HepG2 (cell line): ENCODE measurements around the gene MLLT11. TPM values are rescaled to one million over a fixed set of nuclear protein-coding genes. Genes with fewer than 3 reads are reported as not detected.
A peak's percentile ranks its signal among the peaks of the same experiment; 100 is the strongest.

Experiments
- ATAD3A ChIP-seq: sonication (generic); formaldehyde crosslinking; IDR thresholded peaks from 2 replicates; pipeline ENCODE4 v1.4.0; 2020; ENCODE audit warnings: missing genetic modification reagents
- BCLAF1 ChIP-seq: fragments of 450-650 bp; IDR thresholded peaks from 2 replicates; pipeline ENCODE4 v1.6.1; 2017; ENCODE audit warnings: mild to moderate bottlenecking
- ESRRA ChIP-seq: sonication (generic); formaldehyde crosslinking; IDR thresholded peaks from 2 replicates; pipeline ENCODE4 v1.5.1; 2020; ENCODE audit warnings: mild to moderate bottlenecking, low read depth, missing genetic modification reagents
- FOXK2 ChIP-seq: fragments of 450-650 bp; IDR thresholded peaks from 2 replicates; pipeline ENCODE4 v1.6.1; 2016
- GPBP1L1 ChIP-seq: sonication (generic); formaldehyde crosslinking; IDR thresholded peaks from 2 replicates; pipeline ENCODE4 v1.5.0; 2020; ENCODE audit warnings: mild to moderate bottlenecking, missing genetic modification reagents
- HES4 ChIP-seq: sonication (generic); formaldehyde crosslinking; IDR thresholded peaks from 2 replicates; pipeline ENCODE4 v1.9.0; 2021; ENCODE audit warnings: mild to moderate bottlenecking, missing genetic modification reagents, borderline replicate concordance
- HOXA3 ChIP-seq: sonication (generic); formaldehyde crosslinking; IDR thresholded peaks from 2 replicates; pipeline ENCODE4 v1.5.0; 2020; ENCODE audit warnings: missing genetic modification reagents
- KAT7 ChIP-seq: IDR thresholded peaks from 2 replicates; pipeline ENCODE4 v1.6.1; 2018; ENCODE audit warnings: borderline replicate concordance, missing compliant biosample characterization
- KDM4B ChIP-seq: sonication (generic); formaldehyde crosslinking; IDR thresholded peaks from 2 replicates; pipeline ENCODE4 v1.4.0; 2020; ENCODE audit warnings: missing genetic modification reagents
- MAFF ChIP-seq: IDR thresholded peaks from 2 replicates; pipeline ENCODE4 v1.6.1; 2011; ENCODE audit warnings: low read depth, low read length, improper control_type of control experiment
- NR2F6 ChIP-seq, 2 experiments: IDR thresholded peaks; 2 replicates each; pipeline ENCODE4 v1.6.1; 2016; ENCODE audit warnings: antibody characterized with exemption in 1 of 2, mild to moderate bottlenecking in 1 of 2
- TFDP1 ChIP-seq: IDR thresholded peaks from 2 replicates; pipeline ENCODE4 v1.6.1; 2016; ENCODE audit warnings: missing compliant biosample characterization, missing genetic modification reagents, borderline replicate concordance
- THYN1 ChIP-seq: sonication (generic); formaldehyde crosslinking; IDR thresholded peaks from 2 replicates; pipeline ENCODE4 v1.8.1; 2023; ENCODE audit warnings: low read depth, mild to moderate bottlenecking, moderate library complexity, missing genetic modification reagents, borderline replicate concordance
- ZBTB39 ChIP-seq: sonication (generic); formaldehyde crosslinking; IDR thresholded peaks from 2 replicates; pipeline ENCODE4 v1.5.0; 2020; ENCODE audit warnings: missing genetic modification reagents
- ZMAT5 ChIP-seq: sonication (generic); formaldehyde crosslinking; IDR thresholded peaks from 2 replicates; pipeline ENCODE4 v1.5.0; 2020; ENCODE audit warnings: mild to moderate bottlenecking, low read depth, missing genetic modification reagents, borderline replicate concordance
- ZNF841 ChIP-seq: sonication (generic); formaldehyde crosslinking; IDR thresholded peaks from 2 replicates; pipeline ENCODE4 v1.8.1; 2023; ENCODE audit warnings: missing genetic modification reagents, borderline replicate concordance
- polyA plus RNA-seq, 8 experiments: library from polyadenylated mRNA; depleted of rRNA in 3 of 8; stranded (reverse) in 7 of 8; unstranded in 1 of 8; fragments of >200 nt; fragmentation: Illumina TruSeq in 4 of 8; extraction: Trizol in 4 of 8; gene quantifications; 2 replicates each; pipeline versions ENCODE4 v1.2.1 to v1.2.3, GENCODE V29; 2011 to 2016; ENCODE audit warnings: low read depth in 4 of 8, missing spikeins in 1 of 8, mixed read lengths in 1 of 8; ENCODE audit not compliant: insufficient read depth in 1 of 8
- total RNA-seq, 5 experiments: library from RNA; depleted of rRNA; stranded (reverse); fragments of >200 nt; fragmentation: Illumina TruSeq; extraction: Trizol; gene quantifications; 2 replicates each; pipeline ENCODE4 v1.2.3, GENCODE V29; 2016; ENCODE audit warnings: low read depth in 1 of 5

Gene MLLT11
- total and polyA plus RNA-seq, 2 of the 13 experiments (the other 11 are each of a cell fraction or from before 2014, with no cell fraction given): 0.21 to 0.22 TPM

GRCh38 chr1:151012684-151013471, 47.3 kb upstream of the MLLT11 start (continued):
- TF ChIP-seq ZNF841 (CRISPR knock-in tag): no peak
- peak; percentile 50; the same call in 1 of the 2 replicates for TF ChIP-seq FOXK2
- peak; percentile 64; the same call in 1 of the 2 replicates for TF ChIP-seq ESRRA (CRISPR knock-in tag)
- TF ChIP-seq MAFF: peak; percentile 47
- TF ChIP-seq ATAD3A (CRISPR knock-in tag): no peak
- no peak; the same call in 1 of the 2 replicates for TF ChIP-seq KAT7 (CRISPR knock-in tag)
- TF ChIP-seq HOXA3 (CRISPR knock-in tag): peak; percentile 79; the same call in 1 of the 2 replicates
- TF ChIP-seq THYN1 (CRISPR knock-in tag): no peak
- no peak for TF ChIP-seq TFDP1 (CRISPR knock-in tag)
- no peak for TF ChIP-seq ZMAT5 (CRISPR knock-in tag)
- TF ChIP-seq HES4: no peak
- TF ChIP-seq NR2F6 (IDR thresholded peaks at IDR 0.05): peak; percentile 48; the same call in 1 of the 2 replicates
- TF ChIP-seq NR2F6 (CRISPR knock-in tag; IDR thresholded peaks at IDR 0.05): peak; percentile 76
- no peak for TF ChIP-seq BCLAF1
- no peak for TF ChIP-seq KDM4B (CRISPR knock-in tag)
- no peak for TF ChIP-seq GPBP1L1 (CRISPR knock-in tag)
- TF ChIP-seq ZBTB39: no peak
